Measurements from ENCODE around the gene C17orf75. TPM values are rescaled to one million over a fixed set of nuclear protein-coding genes. Genes with fewer than 3 reads are reported as not detected.
"Not testable (repeated sequence)": the region's sequence is repeated elsewhere in the genome, so short reads cannot be mapped to it uniquely, and the experiment has no call there.

The C17orf75 gene
- total RNA-seq, 1 donor from 2014 or later = 22.6 TPM

DNA sequence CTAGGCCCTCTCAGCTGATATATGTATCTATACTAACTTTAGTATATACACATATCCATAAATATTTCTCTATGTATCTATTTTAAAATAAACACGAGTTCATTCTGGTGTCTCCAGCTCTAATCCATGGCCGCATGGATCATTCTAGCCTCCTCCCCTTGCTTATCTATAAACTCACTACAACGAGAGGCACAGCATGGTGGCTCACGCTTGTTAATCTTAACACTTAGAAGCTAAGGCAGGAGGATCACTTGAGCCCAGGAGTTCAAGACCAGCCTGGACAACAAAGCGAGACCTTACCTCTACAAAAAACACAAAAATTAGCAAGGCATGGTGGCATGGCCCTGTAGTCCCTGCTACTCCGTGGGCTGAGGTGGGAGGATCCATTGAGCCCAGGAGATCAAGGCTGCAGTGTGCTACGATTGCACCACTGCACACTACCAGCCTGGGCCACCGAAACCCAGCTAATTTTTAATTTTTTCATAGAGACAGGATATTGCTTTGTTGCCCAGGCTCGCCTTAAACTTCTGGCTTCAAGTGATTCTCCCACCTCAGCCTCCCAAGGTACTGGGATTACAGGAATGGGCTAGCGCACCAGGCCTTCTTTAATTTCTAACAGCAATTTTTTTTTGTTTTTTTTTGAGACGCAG lies 4.1 kb upstream of the C17orf75 start:
- DNase-seq (ENCODE audit: low read depth, low spot score) = no peak

GRCh38 chr17:32342603-32343325 lies 791 bp upstream of the C17orf75 start:
- DNase-seq (ENCODE audit: low read depth, low spot score) = no peak

GRCh38 chr17:32341141-32341856 lies 674 bp downstream of the C17orf75 start:
- DNase-seq (ENCODE audit: low read depth, low spot score) = no peak

DNA sequence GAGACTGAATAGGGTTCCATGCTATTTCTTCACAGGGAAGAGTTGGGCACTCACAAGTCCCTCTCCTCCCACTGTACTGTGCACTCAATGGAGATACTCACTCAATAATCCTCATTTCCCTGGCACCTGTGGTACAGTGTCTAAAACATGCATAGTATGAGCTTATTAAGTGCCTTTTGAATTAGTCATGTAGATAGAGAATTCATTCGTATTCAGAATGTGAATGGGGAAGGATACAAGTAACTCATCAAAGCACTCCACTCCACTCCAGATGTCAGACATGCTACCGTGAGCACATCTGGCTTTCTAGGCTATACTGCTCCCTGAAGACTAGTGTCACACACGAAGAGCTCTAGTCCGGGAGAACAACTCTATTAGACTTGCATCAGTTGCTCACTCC lies 6.3 kb downstream of the C17orf75 start:
- DNase-seq (ENCODE audit: low read depth, low spot score) = no peak

- no peak for DNase-seq (ENCODE audit: low read depth, low spot score)
Measured at GRCh38 chr17:32335046-32335445, 6.9 kb downstream of the C17orf75 start.

GRCh38 chr17:32333187-32333586 lies 8.8 kb downstream of the C17orf75 start:
- no peak for DNase-seq (ENCODE audit: low read depth, low spot score)

GRCh38 chr17:32331243-32332040 lies 10.5 kb downstream of the C17orf75 start:
- no peak for DNase-seq (ENCODE audit: low read depth, low spot score)

DNA sequence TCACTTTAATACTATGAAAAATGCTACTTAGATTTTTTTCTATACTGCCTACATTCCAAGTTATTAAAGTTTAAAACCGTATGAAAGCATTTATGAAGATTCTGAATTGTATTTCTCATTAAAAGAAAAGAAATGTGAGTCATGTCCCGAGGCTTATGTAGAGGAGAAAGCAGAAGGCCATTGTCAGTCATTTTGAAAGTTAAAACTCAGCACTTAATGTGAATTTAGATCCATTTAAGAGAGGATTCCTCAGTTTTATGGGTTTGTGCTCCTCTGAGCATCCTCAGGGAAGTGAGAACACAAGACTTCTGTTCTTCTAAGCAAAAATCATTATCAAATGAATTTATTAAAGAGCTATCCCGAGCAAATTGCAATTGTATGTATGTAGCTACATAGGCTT lies 11.8 kb downstream of the C17orf75 start:
- no peak for DNase-seq (ENCODE audit: low read depth, low spot score)

DNA sequence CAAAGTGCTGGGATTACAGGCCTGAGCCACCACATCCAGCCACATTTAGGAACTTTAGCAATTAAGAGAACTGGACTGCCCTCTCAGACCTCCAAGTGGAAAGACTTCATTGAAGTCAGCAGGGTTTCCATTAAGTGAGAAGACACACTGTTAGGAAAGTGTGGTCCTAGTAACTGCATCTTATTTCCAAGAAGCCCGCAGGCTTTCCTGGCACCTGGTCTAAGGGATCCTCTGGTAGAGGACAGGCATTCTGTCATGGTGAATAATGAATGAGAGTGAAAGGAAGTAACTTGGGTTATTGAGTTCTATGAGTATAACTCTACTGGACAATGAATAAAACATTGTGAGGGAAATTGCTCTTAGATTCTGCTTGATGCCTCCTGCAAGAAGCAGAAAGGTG lies 14.1 kb downstream of the C17orf75 start:
- DNase-seq (ENCODE audit: low read depth, low spot score) = no peak

- no peak for DNase-seq (ENCODE audit: low read depth, low spot score)
Measured at GRCh38 chr17:32323811-32324491, 18.0 kb downstream of the C17orf75 start.

GRCh38 chr17:32323046-32323445 lies 18.9 kb downstream of the C17orf75 start:
- DNase-seq (ENCODE audit: low read depth, low spot score) = no peak

- no peak for DNase-seq (ENCODE audit: low read depth, low spot score)
Measured at GRCh38 chr17:32320847-32321246, 21.1 kb downstream of the C17orf75 start.

GRCh38 chr17:32320080-32320479 lies 21.9 kb downstream of the C17orf75 start:
- not testable (repeated sequence) for DNase-seq (ENCODE audit: low read depth, low spot score)

- DNase-seq (ENCODE audit: low read depth, low spot score) = no peak
Measured at GRCh38 chr17:32319548-32319905, 22.4 kb downstream of the C17orf75 start.

DNA sequence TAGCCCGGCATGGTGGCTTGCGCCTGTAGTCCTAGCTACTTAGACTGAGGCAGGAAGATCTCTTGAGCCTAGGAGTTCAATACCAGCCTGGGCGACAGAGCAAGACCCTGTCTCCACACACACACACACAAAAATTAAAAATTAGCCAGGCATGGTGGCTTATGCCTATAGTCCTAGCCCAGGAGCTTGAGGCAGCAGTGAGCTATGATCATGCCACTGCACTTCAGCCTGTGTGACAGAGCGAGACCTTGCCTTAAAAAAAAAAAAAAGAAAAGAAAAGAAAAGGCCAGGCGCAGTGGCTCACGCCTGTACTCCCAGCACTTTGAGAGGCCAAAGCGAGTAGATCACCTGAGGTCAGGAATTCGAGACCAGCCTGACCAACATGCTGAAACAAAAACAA lies 23.9 kb downstream of the C17orf75 start:
- no peak for DNase-seq (ENCODE audit: low read depth, low spot score)

DNA sequence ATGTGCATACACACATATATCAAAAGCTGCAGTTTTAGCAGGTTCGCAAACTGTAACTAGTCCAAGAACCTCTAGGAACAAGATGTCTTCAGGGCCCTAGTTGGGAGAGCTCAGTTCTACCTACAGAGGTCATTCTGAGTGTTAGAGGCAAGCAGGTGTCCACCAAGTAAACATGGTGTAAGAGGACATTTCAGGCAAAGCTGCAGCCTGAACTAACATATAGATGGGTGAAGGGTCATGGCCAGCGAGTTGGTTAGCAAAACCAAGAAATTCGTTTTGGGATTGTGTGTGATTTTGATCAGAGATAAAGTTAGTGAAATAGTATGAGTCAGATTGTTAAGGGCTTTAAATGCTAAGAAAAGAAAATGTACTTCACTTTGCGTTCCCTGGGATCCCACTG lies 24.6 kb downstream of the C17orf75 start:
- no peak for DNase-seq (ENCODE audit: low read depth, low spot score)

- not testable (repeated sequence) for DNase-seq (ENCODE audit: low read depth, low spot score)
Measured at GRCh38 chr17:32316653-32317052, 25.3 kb downstream of the C17orf75 start.

GRCh38 chr17:32315171-32315570 lies 26.8 kb downstream of the C17orf75 start:
- no peak for DNase-seq (ENCODE audit: low read depth, low spot score)

- DNase-seq (ENCODE audit: low read depth, low spot score) = no peak
Measured at GRCh38 chr17:32314636-32315035, 27.3 kb downstream of the C17orf75 start.

GRCh38 chr17:32311028-32311536 lies 30.9 kb downstream of the C17orf75 start:
- DNase-seq (ENCODE audit: low read depth, low spot score) = no peak

DNA sequence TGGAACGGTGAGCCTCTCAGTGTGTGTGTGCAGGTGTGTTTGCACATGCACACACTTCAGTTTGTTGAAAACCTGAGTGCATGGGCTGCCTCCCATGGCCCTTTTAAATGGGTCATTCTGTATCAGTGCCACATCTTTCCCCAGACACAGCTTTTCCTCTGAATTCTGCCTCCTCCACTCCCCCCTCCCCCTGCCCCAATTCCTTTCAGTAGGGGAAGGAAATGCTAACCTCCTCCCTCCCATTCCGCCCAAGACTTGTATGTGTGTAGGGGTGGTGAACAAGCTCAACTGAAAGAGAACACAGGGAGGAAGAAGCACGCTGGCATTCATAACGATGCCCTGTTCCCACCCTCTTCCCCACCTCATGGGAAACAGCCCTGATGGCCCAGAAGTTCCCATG lies 34.3 kb downstream of the C17orf75 start:
- DNase-seq (ENCODE audit: low read depth, low spot score) = no peak
